ENCODE data around the gene CRYGN.
A peak's percentile ranks its signal among the peaks of the same experiment; 100 is the strongest.

Gene CRYGN

GRCh38 chr7:151408498-151408838, 31.5 kb downstream of the CRYGN start:
- no peak for DNase-seq (ENCODE audit: low read depth)
- no peak for TF ChIP-seq CTCF (IDR thresholded peaks at IDR 0.05; ENCODE audit: insufficient read depth, low read depth, low read length, missing control alignments)
- no peak overlapping the region for H3K4me3 ChIP-seq (ENCODE audit: low read length)

- H3K4me3 ChIP-seq (ENCODE audit: low read length) = no peak overlapping the region
- no peak for TF ChIP-seq CTCF (IDR thresholded peaks at IDR 0.05; ENCODE audit: insufficient read depth, low read depth, low read length, missing control alignments)
- no peak for DNase-seq (ENCODE audit: low read depth)
Observed at GRCh38 chr7:151406886-151407583, 32.9 kb downstream of the CRYGN start.

- DNase-seq (ENCODE audit: low read depth) = no peak
- H3K4me3 ChIP-seq (ENCODE audit: low read length) = no peak overlapping the region
- no peak for TF ChIP-seq CTCF (IDR thresholded peaks at IDR 0.05; ENCODE audit: insufficient read depth, low read depth, low read length, missing control alignments)
Observed at GRCh38 chr7:151406051-151406875, 33.7 kb downstream of the CRYGN start.

- DNase-seq (ENCODE audit: low read depth) = no peak
- no peak for TF ChIP-seq CTCF (IDR thresholded peaks at IDR 0.05; ENCODE audit: insufficient read depth, low read depth, low read length, missing control alignments)
- H3K4me3 ChIP-seq (ENCODE audit: low read length) = no peak overlapping the region
Observed at GRCh38 chr7:151405588-151405987, 34.4 kb downstream of the CRYGN start.

GRCh38 chr7:151405056-151405455, 34.9 kb downstream of the CRYGN start:
- no peak for DNase-seq (ENCODE audit: low read depth)
- no peak overlapping the region for H3K4me3 ChIP-seq (ENCODE audit: low read length)
- no peak for TF ChIP-seq CTCF (IDR thresholded peaks at IDR 0.05; ENCODE audit: insufficient read depth, low read depth, low read length, missing control alignments)

- no peak for TF ChIP-seq CTCF (IDR thresholded peaks at IDR 0.05; ENCODE audit: insufficient read depth, low read depth, low read length, missing control alignments)
- peak; percentile 34 for DNase-seq (ENCODE audit: low read depth)
- H3K4me3 ChIP-seq (ENCODE audit: low read length) = no peak overlapping the region
Observed at GRCh38 chr7:151404216-151405011, 35.5 kb downstream of the CRYGN start.
